Activated T-cell treated with anti-CD3 and anti-CD28 coated beads, Interleukin-2, amount 50 U/mL, for 48 hours (primary cell): ENCODE measurements around the gene PSTPIP1.

ENCODE experiments used
- DNase-seq, 2 experiments: peaks; one replicate each; pipeline ENCODE4 v3.0.0-alpha.2; 2020

PSTPIP1 gene

DNA sequence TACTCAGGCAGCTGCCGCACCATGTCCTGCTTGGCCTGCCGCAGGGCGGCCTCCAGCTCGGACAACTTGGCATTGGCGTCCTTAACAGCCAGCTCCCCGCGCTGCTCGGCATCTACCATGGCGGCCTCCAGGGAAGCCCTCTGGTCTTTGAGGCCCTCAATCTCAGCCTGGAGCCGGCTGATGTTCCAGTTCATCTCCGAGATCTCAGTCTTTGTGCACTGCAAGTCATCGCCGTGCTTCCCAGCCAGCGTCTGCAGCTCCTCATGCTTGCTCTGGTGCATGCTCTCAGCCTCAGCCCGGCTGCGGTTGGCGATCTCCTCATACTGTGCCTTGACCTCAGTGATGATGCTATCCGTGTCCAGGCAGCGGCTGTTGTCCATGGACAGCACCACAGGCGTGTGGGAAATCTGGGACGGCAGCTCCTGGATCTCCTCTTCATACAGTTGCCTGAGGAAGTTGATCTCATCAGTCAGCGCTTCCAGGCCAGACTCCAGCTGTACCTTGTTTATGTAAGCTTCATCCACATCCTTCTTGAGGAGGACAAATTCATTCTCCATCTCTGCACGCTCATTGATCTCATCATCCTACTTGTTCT lies 15.5 kb upstream of the PSTPIP1 start:
- no peak for DNase-seq

DNA sequence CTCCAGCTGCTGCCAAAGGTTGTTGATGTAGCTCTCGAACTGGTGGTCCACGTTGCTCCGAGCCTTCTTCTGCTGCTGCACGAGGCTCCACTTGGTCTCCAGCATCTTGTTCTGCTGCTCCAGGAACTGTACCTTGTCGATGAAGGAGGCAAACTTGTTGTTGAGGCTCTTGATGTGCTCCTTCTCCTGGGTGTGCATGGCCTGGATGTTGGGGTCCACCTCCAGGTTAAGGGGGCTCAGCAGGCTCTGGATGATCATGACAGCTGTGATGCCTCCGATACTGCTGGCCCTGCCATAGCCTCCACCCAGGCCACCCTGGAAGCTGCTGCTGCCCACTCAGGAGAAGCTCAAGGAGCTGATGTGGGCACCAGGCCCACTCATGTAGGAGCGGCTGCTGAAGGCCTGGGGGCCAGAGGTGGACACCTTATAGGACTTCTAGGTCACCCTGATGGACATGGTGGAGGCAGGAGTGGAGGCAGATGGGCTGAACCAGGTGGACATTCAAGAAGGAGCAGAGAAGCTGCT lies 14.9 kb upstream of the PSTPIP1 start:
- no peak for DNase-seq

DNA sequence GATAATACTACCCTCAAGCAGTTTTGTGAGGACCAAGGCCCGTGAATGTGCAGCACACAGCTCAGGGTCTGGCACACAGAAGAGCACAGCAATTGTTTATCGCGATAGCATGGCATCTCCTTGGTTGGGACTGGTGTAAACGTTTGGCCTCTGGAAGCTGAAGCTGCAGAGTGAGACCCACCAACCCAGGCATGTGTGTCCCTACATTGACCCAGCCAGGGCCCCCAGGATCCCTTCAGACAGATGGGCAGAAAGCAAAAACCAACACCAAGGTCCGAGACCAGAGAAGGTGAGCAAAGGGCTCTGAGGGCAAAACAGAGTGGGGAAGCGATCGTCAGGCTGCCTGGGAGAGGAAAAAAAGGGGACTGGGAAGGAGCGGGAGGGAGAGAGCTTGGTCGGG lies 12.6 kb upstream of the PSTPIP1 start:
- DNase-seq: no peak

DNA sequence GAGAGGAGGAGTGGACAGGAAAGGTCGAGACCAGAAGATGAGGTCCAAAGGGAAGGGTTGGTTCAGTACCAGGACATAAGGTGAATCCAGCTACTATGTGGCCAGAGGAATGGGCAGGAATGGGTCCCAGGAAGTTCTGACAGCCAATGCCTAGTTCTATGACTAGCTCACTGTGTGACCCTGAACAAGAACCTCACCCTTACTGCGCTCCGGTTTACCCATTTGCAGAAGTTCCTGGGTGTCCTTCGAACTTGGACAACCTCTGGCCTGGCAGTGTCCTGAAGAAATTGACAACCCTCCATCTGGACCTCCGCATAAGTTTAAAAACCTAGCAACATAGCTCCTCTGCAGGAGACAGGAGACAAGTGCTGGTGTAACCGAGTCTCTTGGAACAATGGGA lies 12.2 kb upstream of the PSTPIP1 start:
- no peak for DNase-seq

DNA sequence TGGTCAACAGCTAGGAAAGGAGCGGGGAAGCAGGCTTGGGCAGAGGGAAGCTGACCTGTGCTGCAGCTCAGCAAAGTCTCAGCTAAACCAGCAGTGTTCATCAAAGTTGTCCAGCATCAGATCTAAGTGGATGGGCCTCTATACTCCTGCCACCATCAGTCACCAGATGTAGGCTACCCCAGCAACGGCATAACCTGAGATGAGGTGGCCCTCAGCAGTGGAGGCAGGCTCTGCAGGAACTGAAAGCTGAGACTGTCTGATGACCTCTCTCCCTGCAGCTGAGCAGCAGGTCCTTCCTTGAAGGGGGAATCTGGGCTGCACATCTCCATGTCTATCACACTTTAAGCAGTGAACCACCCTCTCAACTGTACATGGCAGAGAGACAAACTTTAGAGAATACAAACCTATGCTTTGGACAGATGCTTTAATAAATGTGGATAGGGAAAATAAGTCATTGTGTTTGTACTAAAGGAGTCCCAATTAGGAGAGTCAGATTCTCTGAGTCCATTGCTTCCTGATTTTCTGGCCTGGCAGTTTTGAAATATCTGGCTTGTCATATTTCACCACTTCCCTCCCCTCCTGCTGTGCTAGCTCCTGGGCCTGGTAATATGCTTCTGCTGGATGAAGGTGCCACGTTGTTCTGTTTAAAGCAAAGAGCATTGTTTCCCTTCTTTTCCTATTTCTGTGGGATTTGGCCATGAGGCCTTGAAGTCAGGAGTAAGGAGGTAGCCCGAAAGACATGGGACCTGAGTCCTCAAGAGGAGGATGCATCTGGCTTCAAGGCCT lies 11.1 kb upstream of the PSTPIP1 start:
- DNase-seq: no peak

DNA sequence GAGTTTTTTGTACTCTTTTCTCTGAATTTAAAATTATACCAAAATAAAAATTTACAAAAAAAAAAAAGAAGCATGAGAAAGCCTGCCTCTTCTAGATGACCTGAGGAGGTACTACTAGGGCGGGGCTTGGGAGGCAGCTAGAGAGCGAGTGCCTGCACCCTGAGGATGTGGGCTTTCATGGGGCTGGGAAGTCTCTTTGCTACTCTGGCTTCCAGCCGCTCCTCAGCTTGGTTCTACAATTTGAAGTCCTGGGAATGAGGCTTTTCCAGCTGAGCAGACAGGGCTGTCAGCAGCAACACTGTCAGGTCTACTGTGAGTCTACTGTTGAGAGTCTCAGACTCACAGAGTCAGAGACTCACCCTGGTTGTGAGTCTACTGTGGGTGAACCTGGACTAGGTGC lies 8.2 kb upstream of the PSTPIP1 start:
- peak in 1 of 2 experiments; percentile 54 for DNase-seq

DNA sequence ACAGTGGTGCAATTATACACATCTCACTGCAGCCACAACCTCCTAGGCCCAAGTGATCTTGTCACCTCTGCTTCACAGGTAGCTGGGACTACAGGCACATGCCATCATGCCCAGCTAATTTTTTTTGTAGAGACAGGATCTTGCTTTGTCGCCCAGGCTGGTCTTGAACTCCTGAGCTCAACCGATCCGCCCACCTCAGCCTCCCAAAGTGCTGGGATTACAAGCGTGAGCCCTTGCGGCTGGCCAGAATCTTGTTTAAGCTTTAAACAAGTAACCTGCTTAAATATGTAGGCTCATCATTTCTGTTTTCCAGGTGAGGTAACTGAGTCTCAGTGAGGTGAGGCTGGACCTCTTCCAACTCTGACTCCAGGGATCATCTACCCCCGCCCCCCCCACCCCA lies 7.7 kb upstream of the PSTPIP1 start:
- no peak for DNase-seq

DNA sequence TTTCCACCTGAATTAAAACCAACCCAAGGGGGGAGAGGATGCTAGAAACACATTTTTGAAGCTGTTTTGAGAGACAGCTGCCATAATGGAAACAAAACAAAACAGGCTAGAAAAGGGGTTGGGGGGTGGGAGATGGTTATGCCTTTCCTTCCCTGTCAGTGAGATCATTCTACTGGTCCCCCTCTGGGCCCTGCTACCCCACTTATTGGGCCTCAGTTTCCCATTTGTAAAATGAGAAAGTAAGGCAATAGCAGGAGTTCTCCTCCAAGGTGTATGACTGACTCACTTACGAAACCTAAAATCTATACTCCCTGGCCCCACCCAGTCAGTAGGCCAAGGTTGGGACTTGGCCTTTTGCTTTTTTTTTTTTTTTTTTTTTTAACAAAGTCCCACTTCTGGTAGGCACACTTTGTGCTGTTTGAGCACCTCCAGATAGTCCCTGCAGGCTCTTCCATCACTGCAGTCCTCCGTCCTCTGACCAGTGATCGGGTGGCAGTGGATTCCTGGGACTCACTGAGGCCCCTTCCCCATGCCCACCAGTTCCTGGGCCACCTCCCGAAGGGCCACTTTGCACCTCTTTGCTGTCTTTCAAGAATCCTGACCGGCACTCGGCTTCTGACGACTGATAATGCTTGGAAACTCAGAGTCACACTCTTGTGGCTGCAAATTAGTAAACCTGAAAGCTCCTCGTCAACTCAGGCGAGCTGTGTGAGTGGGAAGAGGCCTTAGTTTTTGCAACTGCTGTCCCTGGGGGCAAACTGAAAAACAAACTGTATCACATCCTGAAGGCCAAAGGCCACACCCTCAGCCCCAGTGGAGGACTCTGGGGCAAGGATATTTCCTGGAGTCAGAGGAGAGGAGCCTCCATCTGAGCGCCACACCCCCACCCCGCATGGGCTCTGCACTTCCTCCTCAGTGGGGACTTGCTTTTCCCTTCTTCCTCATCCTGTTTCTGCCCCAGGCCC lies 6.7 kb upstream of the PSTPIP1 start:
- peak; percentile 88 to 89 for DNase-seq

DNA sequence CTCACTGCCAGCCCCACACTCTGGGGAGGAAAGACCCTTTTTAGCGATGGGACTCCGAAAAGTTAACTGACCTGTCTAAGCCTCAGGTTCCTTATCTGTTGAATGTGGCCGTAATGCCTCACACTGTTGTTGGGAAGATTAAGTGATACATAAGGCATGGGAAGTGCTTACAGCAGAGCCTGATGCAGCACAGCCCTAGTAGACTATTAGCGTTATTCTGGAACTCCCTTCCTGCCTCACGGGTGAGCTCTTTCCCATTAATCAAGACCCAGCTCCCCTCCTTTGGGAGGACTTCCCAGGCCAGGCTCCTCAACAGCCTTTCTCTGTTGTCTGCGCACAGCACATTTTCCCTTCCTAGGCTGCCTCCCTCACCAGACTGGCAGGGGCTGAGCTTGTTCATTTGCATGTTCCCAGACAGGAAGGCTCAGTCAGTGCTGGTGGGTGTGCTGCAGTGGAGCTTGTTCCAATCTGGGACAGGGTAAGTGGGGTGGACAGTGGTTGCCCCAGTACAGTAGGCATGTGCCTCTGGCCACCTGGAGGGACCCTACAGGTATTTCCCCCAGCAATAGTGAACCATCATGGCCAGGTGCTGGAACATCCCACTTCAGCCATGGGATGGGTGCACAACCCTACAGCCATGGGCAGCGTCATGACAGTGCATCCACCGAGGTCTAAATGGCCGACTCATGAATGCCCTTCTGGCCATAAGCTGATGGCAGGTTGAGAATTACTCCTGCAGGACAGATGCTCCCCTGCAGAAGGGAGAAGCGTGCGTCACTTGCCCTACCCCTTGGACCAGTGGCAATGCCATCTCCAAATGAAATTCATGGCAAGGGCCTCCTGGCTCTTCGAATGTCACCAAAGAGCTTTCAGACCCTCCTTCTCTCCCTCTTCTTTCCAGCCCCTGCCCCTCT lies 5.8 kb upstream of the PSTPIP1 start:
- peak; percentile 56 to 57 for DNase-seq

DNA sequence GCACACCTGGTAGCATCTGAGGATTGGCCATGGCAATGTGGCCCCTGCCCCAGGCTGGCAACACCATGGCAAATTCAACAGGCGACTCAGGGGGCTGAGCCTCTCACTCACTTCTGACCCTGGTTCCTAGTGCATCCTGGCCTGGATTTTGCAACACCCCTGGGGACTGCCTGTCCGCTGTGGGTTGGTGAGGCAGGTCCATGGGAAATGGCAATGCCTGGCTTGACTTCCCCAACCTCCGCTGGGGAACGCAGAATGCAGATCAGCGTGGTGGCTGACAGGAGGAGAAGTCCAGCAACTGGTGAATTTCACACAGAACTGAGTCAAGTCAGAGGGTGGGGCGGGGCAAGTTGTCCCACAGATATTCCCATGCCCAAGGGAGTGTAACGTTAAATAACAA lies 3.9 kb upstream of the PSTPIP1 start:
- peak; percentile 20 for DNase-seq

DNA sequence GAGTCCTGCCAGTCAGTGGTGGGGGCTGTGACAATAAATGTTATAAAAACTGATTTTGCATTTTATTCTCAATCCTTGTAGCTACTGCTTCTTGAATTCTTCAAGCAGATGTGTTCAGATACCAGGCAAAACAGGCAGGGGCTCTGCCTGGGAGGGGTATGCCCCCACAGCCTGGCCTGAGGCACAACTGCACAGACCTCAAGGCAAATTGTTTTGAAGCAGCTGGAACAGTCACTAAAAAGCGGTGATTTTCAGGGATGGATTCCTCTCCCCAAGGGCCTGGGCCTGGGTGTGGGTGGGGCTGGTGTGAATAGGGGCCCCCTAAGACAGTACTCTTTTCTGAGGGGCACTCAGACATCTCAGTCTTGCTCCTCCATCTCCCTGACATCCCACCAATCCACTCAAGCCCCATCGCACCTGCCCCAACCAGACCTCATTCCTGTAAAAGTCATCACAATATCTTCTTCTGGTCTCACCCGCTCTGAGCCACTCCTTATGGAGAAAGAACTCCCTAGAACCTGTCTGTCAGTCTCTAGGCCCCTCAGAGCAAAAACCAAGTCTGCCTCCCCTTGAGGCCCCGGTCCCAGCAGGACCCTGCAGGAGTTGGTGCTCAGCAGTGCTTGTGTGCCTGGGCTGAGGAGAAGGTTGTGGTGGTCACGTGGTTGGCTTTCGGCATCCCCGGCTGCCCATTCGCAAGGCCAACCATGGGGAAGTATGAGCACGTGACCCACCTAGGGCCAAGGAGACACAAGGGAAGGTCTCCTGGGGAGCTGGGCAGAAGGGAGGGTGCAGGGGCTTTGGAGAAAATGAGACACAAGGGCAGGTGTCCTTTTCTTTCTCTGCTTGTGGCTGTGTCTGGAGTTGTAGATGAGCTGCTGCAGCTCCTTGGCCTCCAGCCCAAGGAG lies 2.9 kb upstream of the PSTPIP1 start:
- DNase-seq: peak; percentile 17 to 18

DNA sequence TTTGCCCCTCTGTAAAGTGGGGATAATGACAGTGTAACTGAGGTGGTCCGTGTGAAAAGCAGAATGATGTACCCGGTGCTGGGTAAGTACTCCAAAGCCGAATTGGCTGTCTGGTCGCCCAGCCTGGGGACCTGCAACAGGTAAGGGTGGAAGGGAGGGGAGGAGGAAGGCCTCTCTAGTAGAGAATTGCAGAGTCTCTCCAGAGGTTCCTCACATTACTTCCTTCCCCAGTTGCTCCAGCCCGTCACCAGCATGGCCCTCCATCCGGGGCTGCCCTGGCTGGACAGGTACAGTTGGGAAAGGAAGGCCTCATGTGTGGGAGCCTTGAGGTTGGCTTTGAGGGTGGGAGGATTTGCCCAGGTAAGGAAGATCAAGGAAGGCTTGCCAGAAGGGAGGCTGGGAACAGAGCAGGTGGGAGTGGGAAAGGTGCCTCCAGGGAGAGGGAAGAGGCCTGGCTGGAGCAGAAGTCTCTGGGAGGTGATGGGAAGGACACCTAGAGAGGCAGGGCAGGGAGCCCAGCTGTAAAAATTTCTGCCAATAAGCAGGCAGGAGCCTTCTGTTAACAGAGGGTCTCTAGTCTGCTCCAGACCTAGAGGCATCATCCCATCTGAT lies 1.7 kb upstream of the PSTPIP1 start:
- peak in 1 of 2 experiments; percentile 20 for DNase-seq

DNA sequence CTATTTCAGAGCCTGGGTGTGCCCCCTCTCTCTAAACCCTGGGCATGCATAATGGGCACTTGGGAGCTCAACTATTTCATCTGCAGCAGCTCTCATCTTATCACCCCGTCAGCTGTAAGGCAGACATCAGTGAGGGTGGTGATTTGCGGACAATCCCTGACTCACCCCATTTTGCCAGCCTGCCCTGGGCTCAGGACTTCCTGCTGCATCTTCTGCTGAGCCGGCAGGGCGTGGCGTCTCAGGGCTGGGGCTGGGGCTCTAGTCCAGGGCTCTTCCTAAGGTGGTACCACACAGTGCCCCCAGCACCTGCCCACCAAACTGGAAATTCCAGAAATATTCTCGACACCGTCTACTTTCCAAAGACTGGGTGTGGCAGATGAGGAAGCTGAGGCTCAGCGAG lies 925 bp upstream of the PSTPIP1 start:
- DNase-seq: peak; percentile 75 to 83

DNA sequence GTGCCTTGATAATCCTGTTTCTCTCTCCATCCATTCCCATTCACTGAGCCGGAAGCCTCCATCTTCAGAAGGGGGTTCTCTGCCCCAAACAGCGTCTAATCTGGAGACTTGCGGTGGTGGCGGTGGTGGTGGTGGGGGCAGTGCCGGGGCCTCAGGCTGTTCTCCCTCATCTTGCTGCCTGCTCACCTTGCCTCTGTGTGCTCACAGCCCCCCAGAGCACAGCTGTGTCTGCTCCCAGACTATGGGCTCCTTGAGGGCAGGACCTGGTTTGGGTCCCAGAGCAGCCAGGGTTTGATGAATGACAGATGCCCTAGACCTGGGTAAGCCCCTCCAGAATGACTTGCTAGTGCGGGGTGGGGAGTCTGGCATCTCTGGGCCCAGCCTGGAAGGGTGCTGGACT lies 430 bp upstream of the PSTPIP1 start:
- DNase-seq: no peak

DNA sequence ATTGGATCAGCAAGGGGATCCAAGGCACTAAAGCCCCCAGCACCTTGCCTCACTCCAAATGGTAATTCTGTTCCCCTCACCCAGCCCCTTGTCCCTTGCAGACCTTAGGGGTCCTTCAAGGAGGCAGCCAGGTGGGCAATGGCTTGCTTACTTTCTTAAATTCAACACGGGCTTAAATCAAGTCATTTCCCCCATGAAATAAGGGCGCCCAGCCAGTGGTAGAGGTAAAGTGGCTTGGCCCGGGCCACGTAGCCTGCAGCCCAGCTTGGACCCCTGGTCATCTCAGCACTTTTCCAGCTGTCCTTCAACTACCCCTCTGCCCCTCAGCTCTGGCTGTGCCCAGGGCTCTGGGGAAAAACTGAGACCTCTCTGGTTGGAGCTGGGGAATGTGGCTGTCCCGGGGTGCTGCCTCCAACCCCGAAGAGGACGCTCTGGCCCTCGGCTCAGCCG lies 1.2 kb downstream of the PSTPIP1 start:
- DNase-seq: peak; percentile 31 to 37

DNA sequence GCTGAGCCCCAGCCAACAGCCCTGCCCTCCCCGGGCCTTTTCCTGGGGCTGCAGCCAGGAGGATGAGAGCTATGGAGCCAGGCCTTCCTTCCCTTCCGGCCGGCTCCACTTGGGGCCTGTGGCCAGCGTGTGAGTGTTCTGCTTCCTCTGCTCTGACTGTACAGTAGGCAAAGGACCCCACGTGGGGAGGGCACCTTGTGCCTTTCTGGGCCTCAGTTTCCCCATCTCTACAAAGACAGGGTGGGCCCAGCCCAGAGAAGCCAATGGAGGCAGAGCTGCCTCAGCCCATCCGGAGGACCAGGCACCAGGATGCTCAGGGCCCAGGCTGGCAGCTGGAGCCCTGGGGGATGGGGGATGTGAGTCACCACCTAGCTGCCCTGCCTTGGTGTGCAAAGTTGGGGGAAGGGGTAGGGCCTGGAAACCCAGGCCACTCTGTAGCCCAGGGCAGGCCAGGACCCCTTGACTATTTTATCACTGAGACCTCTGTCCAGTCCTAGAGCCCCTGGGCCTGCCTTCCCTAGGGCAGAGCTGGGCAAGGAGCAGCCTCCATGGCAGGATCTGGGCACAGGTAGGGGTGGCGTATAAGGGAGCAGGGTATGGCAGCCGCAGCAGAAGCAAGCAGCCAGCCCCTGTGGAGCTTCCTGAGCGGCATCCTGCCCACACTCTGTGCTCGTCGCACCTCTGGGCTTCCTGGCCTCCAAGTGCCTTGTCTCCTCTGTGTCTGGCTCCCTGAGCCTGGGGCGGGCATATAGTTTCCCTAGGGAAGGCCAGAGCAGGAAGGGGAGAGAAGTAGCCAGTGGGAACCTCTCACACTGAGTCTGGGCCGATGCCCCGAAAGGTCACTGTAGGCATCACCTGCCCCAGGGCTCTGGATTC lies 1.8 kb downstream of the PSTPIP1 start:
- DNase-seq: peak; percentile 79 to 84

DNA sequence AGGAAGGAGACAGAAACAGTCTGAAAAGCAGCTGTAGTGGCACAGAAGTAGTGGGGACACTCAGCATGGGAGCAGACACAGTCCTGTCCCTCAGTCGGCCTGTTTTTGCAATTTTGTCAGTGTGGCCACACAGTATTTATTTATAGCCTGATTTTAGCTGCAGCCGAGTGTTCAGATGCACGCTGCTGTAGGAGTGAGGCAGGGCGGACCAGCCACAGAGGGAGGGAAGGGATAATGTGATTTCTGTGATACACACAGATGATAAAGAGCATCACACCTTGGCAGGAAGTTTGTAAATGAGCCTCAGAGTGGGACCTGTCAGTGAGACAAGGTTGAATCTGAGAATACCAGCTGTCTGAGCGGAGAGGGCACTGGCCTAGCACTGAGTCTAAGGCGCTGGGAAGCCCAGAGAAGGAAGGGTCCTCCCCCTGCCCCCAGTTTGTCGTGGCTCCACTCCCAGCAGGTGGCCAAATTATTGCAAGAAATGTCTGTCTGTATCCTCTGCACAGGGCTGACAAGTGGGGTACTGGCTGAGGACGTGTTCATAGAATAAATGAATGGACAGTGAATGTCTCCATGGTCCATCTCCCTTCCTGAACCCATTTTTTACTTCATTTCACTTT lies 3.8 kb downstream of the PSTPIP1 start:
- no peak for DNase-seq

DNA sequence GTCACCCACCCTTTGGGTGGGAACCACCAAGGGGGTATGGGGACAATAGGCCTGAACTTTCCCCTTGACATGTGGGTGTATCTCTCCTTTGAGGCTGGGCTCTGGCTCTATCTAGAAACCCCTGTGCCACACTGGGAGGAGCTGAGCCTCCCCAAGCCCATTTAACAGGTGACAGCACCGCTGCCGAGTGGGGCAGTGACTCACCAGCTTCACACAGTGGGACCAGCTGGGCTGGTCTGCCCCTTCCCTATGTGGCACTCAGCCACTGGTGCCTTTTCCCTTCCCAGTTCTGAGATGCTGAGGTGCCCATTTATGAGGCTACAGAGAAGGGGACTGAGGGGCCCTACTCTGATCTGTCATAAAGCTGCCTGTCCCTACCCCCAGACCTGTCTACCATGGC lies 5.1 kb downstream of the PSTPIP1 start:
- peak in 1 of 2 experiments; percentile 44 for DNase-seq

DNA sequence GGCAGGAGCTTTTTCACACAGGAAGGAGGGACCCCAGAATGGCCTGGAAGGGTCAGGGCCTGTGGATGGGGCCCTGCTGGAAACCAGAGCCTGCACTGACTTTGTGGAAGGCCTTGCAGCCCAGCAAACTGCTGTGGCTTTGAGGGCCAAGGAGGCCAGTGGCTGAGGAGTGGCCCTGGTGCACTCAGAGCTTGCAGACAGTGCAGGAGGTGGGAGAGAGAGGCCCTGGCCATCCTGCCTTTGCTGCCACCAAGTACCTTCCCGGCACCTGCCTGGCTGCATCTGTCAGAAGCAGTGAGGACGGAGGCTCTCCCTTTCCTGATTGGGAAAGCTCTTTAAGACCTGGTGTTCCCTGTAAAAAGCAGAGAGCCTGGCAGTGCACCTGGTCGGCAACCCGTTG lies 6.4 kb downstream of the PSTPIP1 start:
- no peak for DNase-seq
